DOHH2 (cell line): Measurements from ENCODE around the gene FOXA1.
"Not testable (repeated sequence)": the region's sequence is repeated elsewhere in the genome, so short reads cannot be mapped to it uniquely, and the experiment has no call there.

ENCODE experiments used
- H3F3A ChIP-seq: fragments of 200-600 bp; sonication (generic), shearing (Covaris generic); 2 replicates; pipeline ENCODE4 v1.6.0; 2016; ENCODE audit warnings: antibody characterized with exemption, mild to moderate bottlenecking; ENCODE audit not compliant: control insufficient read depth, insufficient read depth
- H3K27ac ChIP-seq: fragments of 200-600 bp; sonication (generic); 2 replicates; pipeline ENCODE4 v1.5.1; 2014; ENCODE audit warnings: low read depth, mild to moderate bottlenecking, low read length, moderate library complexity
- H3K27me3 ChIP-seq: fragments of 200-600 bp; sonication (generic); 2 replicates; pipeline ENCODE4 v1.6.1; 2014; ENCODE audit warnings: mild to moderate bottlenecking, low read length, mixed read lengths; ENCODE audit not compliant: control insufficient read depth
- H3K36me3 ChIP-seq: fragments of 200-600 bp; sonication (generic); 2 replicates; pipeline ENCODE4 v1.6.1; 2014; ENCODE audit warnings: mild to moderate bottlenecking, low read length, moderate library complexity, mixed read lengths; ENCODE audit not compliant: control insufficient read depth
- H3K4me1 ChIP-seq: fragments of 200-600 bp; sonication (generic); 2 replicates; pipeline ENCODE4 v1.6.1; 2014; ENCODE audit warnings: mild to moderate bottlenecking, low read length, mixed read lengths; ENCODE audit not compliant: control insufficient read depth
- H3K4me2 ChIP-seq: fragments of 200-600 bp; sonication (generic); 2 replicates; pipeline ENCODE4 v1.6.0; 2014; ENCODE audit warnings: mild to moderate bottlenecking, low read length, moderate library complexity
- H3K4me3 ChIP-seq: fragments of 200-600 bp; sonication (generic); 2 replicates; pipeline ENCODE4 v1.5.1; 2014; ENCODE audit warnings: mild to moderate bottlenecking, low read length, mixed read lengths
- H3K79me2 ChIP-seq: fragments of 200-600 bp; sonication (generic); 2 replicates; pipeline ENCODE4 v1.6.1; 2014; ENCODE audit warnings: mild to moderate bottlenecking, low read length, mixed read lengths; ENCODE audit not compliant: control insufficient read depth
- H3K9me2 ChIP-seq: fragments of 200-600 bp; sonication (generic); replicated peaks from 2 replicates; pipeline ENCODE4 v1.6.1; 2014; ENCODE audit warnings: mild to moderate bottlenecking, low read length, mixed read lengths; ENCODE audit not compliant: control insufficient read depth
- H3K9me3 ChIP-seq: fragments of 200-600 bp; sonication (generic); 2 replicates; pipeline ENCODE4 v1.6.1; 2014; ENCODE audit warnings: antibody characterized with exemption, low read length, mixed read lengths; ENCODE audit not compliant: control insufficient read depth, insufficient read depth
- H4K20me1 ChIP-seq: fragments of 200-600 bp; sonication (generic); 2 replicates; pipeline ENCODE4 v1.6.0; 2014; ENCODE audit warnings: low read depth, mild to moderate bottlenecking, antibody characterized with exemption, low read length, moderate library complexity; ENCODE audit not compliant: control insufficient read depth, insufficient read depth
- EZH2phosphoT487 ChIP-seq: fragments of 200-600 bp; sonication (generic); IDR thresholded peaks from 2 replicates; pipeline ENCODE4 v1.6.1; 2017; ENCODE audit warnings: borderline replicate concordance, mild to moderate bottlenecking, antibody characterized with exemption, low read length, moderate library complexity, mixed read lengths
- TF ChIP-seq, protein P1 (sequence below): fragments of 200-600 bp; sonication (generic); IDR thresholded peaks from one replicate; pipeline ENCODE4 v1.5.1; 2014; ENCODE audit warnings: antibody characterized with exemption, mild to moderate bottlenecking, low read depth, low read length; ENCODE audit not compliant: poor library complexity, severe bottlenecking

FOXA1 gene

GRCh38 chr14:37565550-37565949 lies 29.5 kb downstream of the FOXA1 start:
- Histone ChIP-seq H3K4me3 (no peak overlapping the region), H3K4me2 (no peak overlapping the region)

GRCh38 chr14:37563189-37563588 lies 31.9 kb downstream of the FOXA1 start:
- no peaks in the 10 kb centered on the region for H3K27me3 ChIP-seq
- no peak for TF ChIP-seq EZH2phosphoT487
- TF ChIP-seq, protein P1, sequence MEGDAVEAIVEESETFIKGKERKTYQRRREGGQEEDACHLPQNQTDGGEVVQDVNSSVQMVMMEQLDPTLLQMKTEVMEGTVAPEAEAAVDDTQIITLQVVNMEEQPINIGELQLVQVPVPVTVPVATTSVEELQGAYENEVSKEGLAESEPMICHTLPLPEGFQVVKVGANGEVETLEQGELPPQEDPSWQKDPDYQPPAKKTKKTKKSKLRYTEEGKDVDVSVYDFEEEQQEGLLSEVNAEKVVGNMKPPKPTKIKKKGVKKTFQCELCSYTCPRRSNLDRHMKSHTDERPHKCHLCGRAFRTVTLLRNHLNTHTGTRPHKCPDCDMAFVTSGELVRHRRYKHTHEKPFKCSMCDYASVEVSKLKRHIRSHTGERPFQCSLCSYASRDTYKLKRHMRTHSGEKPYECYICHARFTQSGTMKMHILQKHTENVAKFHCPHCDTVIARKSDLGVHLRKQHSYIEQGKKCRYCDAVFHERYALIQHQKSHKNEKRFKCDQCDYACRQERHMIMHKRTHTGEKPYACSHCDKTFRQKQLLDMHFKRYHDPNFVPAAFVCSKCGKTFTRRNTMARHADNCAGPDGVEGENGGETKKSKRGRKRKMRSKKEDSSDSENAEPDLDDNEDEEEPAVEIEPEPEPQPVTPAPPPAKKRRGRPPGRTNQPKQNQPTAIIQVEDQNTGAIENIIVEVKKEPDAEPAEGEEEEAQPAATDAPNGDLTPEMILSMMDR, result no peak
- H4K20me1 ChIP-seq, result no peaks in the 10 kb centered on the region
- H3K4me1 ChIP-seq, result no peaks in the 10 kb centered on the region
- no peaks in the 10 kb centered on the region for H3K79me2 ChIP-seq
- no peaks in the 10 kb centered on the region for H3K9me3 ChIP-seq
- no peak overlapping the region for H3K4me2 ChIP-seq
- no peak overlapping the region for H3K4me3 ChIP-seq
- H3F3A ChIP-seq, result no peaks in the 10 kb centered on the region
- no peaks in the 10 kb centered on the region for H3K36me3 ChIP-seq
- H3K9me2 ChIP-seq, result no peaks in the 10 kb centered on the region; the same call in 1 of the 2 replicates
- no peak overlapping the region for H3K27ac ChIP-seq

More at GRCh38 chr14:37565550-37565949, 29.5 kb downstream of the FOXA1 start:
- Histone ChIP-seq H3K27ac (no peak overlapping the region), H3F3A (no peaks in the 10 kb centered on the region), H3K27me3 (no peaks in the 10 kb centered on the region), H3K36me3 (no peaks in the 10 kb centered on the region), H3K79me2 (no peaks in the 10 kb centered on the region), H3K4me1 (no peaks in the 10 kb centered on the region), H4K20me1 (no peaks in the 10 kb centered on the region), H3K9me3 (no peaks in the 10 kb centered on the region), H3K9me2 (no peaks in the 10 kb centered on the region; the same call in 1 of the 2 replicates)
- TF ChIP-seq, protein P1, result no peak
- no peak for TF ChIP-seq EZH2phosphoT487

- H3K9me2 ChIP-seq, result no peaks in the 10 kb centered on the region
- no peaks in the 10 kb centered on the region for H3K36me3 ChIP-seq
- no peaks in the 10 kb centered on the region for H3K27me3 ChIP-seq
- H3K27ac ChIP-seq, result no peak overlapping the region
- no peaks in the 10 kb centered on the region for H3K4me1 ChIP-seq
- H3K9me3 ChIP-seq, result no peaks in the 10 kb centered on the region
- TF ChIP-seq, protein P1, result no peak
- TF ChIP-seq EZH2phosphoT487, result no peak
- H3K4me2 ChIP-seq, result no peak overlapping the region
- H4K20me1 ChIP-seq, result no peaks in the 10 kb centered on the region
- H3K79me2 ChIP-seq, result no peaks in the 10 kb centered on the region
- no peaks in the 10 kb centered on the region for H3F3A ChIP-seq
- H3K4me3 ChIP-seq, result no peak overlapping the region
These were observed 35.7 kb downstream of the FOXA1 start for GRCh38 chr14:37559386-37559785.

DNA sequence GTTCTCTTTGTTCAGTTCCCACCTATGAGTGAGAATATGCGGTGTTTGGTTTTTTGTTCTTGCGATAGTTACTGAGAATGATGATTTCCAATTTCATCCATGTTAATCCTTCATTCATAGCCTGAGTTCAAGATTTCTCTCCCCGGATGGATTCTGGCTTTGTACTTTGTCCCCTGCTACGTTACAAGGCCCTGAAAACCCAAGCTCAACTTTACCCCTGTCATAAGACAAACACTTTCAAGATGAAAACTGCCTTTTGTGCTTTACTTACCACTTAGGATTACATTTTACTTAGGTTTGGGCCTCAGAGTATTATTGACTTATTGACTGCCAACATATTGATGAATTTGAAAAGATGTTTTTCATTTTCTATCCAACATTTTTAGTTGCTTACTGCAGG lies 36.3 kb downstream of the FOXA1 start:
- Histone ChIP-seq H3K27me3 (no peaks in the 10 kb centered on the region), H3K9me2 (no peaks in the 10 kb centered on the region)

DNA sequence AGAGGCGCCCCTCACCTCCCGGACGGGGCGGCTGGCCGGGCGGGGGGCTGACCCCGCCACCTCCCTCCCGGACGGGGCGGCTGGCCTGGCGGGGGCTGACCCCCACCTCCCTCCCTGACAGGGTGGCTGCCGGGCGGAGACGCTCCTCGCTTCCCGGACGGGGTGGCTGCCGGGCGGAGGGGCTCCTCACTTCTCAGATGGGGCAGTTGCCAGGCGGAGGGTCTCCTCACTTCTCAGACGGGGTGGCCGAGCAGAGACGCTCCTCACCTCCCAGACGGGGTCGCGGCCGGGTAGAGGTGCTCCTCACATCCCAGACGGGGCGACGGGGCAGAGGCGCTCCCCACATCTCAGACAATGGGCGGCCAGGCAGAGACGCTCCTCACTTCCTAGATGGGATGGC lies 39.5 kb downstream of the FOXA1 start:
- not testable (repeated sequence) for H3K27ac ChIP-seq, H3K79me2 ChIP-seq, H3F3A ChIP-seq, H4K20me1 ChIP-seq, H3K4me1 ChIP-seq, H3K9me2 ChIP-seq, H3K36me3 ChIP-seq, H3K4me2 ChIP-seq, H3K9me3 ChIP-seq, H3K4me3 ChIP-seq, H3K27me3 ChIP-seq

More for the DNA sequence above, 36.3 kb downstream of the FOXA1 start:
- Histone ChIP-seq H3K4me1 (no peaks in the 10 kb centered on the region), H3K9me3 (no peaks in the 10 kb centered on the region), H3K27ac (no peak overlapping the region), H3K36me3 (no peaks in the 10 kb centered on the region), H3F3A (no peaks in the 10 kb centered on the region), H4K20me1 (no peaks in the 10 kb centered on the region), H3K4me2 (no peak overlapping the region), H3K79me2 (no peaks in the 10 kb centered on the region), H3K4me3 (no peak overlapping the region)
- no peak for TF ChIP-seq EZH2phosphoT487
- TF ChIP-seq, protein P1, result no peak
